OCI-LY7 (cell line): ENCODE results near the gene DNMT3B. TPM values are rescaled to one million over a fixed set of nuclear protein-coding genes. Genes with fewer than 3 reads are reported as not detected.
"Not testable (repeated sequence)": the region's sequence is repeated elsewhere in the genome, so short reads cannot be mapped to it uniquely, and the experiment has no call there.

ENCODE experiments used
- BruUV-seq: library from RNA; stranded (reverse); fragments of 400-500 nt; replicated peaks from 2 replicates; lab custom pipeline; 2021; lab: Mats Ljungman, UMichigan
- CTCF ChIA-PET: fragments of 300-600 bp; sonication (Branson Sonifier 250); formaldehyde crosslinking; loops from one replicate; lab custom pipeline; 2022; ENCODE audit warnings: antibody characterized with exemption; ENCODE audit not compliant: unreplicated experiment; lab: Charles Lee
- POLR2A ChIA-PET: fragments of 300-600 bp; sonication (Branson Sonifier 250); formaldehyde crosslinking; loops from one replicate; lab custom pipeline; 2022; ENCODE audit warnings: antibody characterized with exemption; lab: Charles Lee
- DNase-seq: peaks from one replicate; pipeline ENCODE4 v3.0.0-alpha.2; 2015; ENCODE audit warnings: low spot score
- H2AFZ ChIP-seq: fragments of 200-600 bp; sonication (generic), shearing (Covaris generic); 2 replicates; pipeline ENCODE4 v1.6.1; 2014; ENCODE audit warnings: mild to moderate bottlenecking, antibody characterized with exemption, low read length, moderate library complexity
- H3K27ac ChIP-seq: fragments of 200-600 bp; sonication (generic); 2 replicates; pipeline ENCODE4 v1.5.1; 2014; ENCODE audit warnings: mixed run types, low read depth, mild to moderate bottlenecking, moderate library complexity, low read length, inconsistent platforms; ENCODE audit not compliant: poor library complexity, severe bottlenecking
- H3K36me3 ChIP-seq: fragments of 200-600 bp; sonication (generic); 2 replicates; pipeline ENCODE4 v1.6.1; 2014; ENCODE audit warnings: mild to moderate bottlenecking, antibody characterized with exemption, low read length, moderate library complexity, mixed read lengths; ENCODE audit not compliant: insufficient read depth
- H3K4me1 ChIP-seq: fragments of 200-600 bp; sonication (generic); 2 replicates; pipeline ENCODE4 v1.5.1; 2014; ENCODE audit warnings: mild to moderate bottlenecking, low read length; ENCODE audit not compliant: insufficient read depth, poor library complexity, severe bottlenecking
- H3K4me2 ChIP-seq: fragments of 200-600 bp; sonication (generic); 2 replicates; pipeline ENCODE4 v1.6.1; 2014; ENCODE audit warnings: mild to moderate bottlenecking, low read length
- H3K4me3 ChIP-seq: fragments of 200-600 bp; sonication (generic); 2 replicates; pipeline ENCODE4 v1.5.1; 2014; ENCODE audit warnings: mild to moderate bottlenecking, low read depth, low read length; ENCODE audit not compliant: poor library complexity, severe bottlenecking
- H3K79me2 ChIP-seq: fragments of 200-600 bp; sonication (generic); 2 replicates; pipeline ENCODE4 v1.6.1; 2016; ENCODE audit warnings: low read depth, mild to moderate bottlenecking, low read length, moderate library complexity, mixed read lengths; ENCODE audit not compliant: insufficient read depth
- H3K9me2 ChIP-seq: fragments of 200-600 bp; sonication (generic); 2 replicates; pipeline ENCODE4 v1.6.1; 2016; ENCODE audit warnings: mild to moderate bottlenecking, low read length, mixed read lengths; ENCODE audit not compliant: insufficient read depth
- H3K9me3 ChIP-seq: fragments of 200-600 bp; sonication (generic); 2 replicates; pipeline ENCODE4 v1.6.1; 2014; ENCODE audit warnings: mild to moderate bottlenecking, mixed run types, low read length, mixed read lengths
- H4K20me1 ChIP-seq: fragments of 200-600 bp; sonication (generic); 2 replicates; pipeline ENCODE4 v1.6.1; 2014; ENCODE audit warnings: mild to moderate bottlenecking, antibody characterized with exemption, low read length, moderate library complexity, mixed read lengths; ENCODE audit not compliant: insufficient read depth
- CTCF ChIP-seq: fragments of 200-600 bp; sonication (generic); conservative IDR thresholded peaks from 2 replicates; pipeline ENCODE4 v1.5.1; 2014; ENCODE audit warnings: mild to moderate bottlenecking, antibody characterized with exemption, low read length, moderate library complexity, mixed read lengths
- EZH2phosphoT487 ChIP-seq: fragments of 200-600 bp; sonication (generic); IDR thresholded peaks from 2 replicates; pipeline ENCODE4 v1.6.1; 2018; ENCODE audit warnings: low read depth, borderline replicate concordance, mild to moderate bottlenecking, mixed run types, antibody characterized with exemption, low read length, moderate library complexity, mixed read lengths
- intact Hi-C: fragments of 100-400 bp; cut with micrococcal nuclease; formaldehyde crosslinking; loops from one replicate; pipeline ENCODE4 v1.10.0; 2022; ENCODE audit not compliant: unreplicated experiment
- total RNA-seq, 2 experiments: library from RNA; depleted of rRNA in 1 of 2; stranded (reverse); fragments of >200 nt in 1 of 2; shearing (Covaris generic) in 1 of 2; gene quantifications; 2 replicates each; pipeline ENCODE4 v1.2.3, GENCODE V29; 2014 to 2022

The DNMT3B gene
- total RNA-seq, 2 experiments from 2014 or later = 12.1 to 13.8 TPM

DNA sequence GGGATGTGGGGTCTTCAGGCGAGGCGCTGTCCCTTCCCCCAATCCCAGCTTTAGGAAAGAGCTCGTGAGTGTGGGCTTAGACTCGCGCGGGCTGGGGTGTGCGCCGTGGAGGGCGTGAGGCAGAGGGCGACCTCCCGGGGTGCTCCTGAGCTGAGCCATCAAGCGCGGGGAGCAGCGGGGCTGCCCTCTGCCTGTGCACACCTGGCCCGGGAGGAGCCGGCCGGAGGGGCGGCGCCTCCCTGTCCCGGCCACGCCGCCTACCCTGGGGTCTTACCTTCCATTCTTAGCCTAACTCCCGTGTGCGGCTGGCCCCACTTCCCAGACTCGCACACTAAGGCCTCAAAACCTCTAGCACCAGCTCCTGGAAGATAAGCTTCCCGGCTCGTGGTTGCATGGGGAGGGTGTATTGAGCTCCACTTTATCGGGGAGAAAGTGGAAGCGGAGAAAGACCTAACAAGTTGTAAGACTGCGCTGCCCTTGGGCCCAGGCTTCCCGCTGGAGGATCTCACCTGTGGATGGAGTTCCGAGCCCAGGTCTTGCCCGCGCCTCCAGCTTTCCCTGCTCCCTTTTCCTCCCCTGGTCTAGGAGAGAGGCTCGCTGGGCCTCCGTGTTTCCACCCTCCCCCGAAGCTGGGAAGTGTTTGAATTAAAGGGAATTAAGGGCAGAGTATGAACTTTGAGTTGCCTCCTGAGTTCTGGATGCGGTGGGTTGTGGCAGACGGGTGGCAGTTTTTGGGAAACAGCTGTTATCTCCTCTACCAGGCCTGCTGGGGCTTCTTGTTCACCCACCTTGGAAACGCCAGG is 1.2 kb downstream of the DNMT3B start:
- Histone ChIP-seq H3K4me3 (peak overlapping the region; percentile 81), H3K4me1 (peaks cover 33% of the 10 kb centered on the region), H4K20me1 (0 out of 2 replicates have a peak, but pooled peaks cover 4% of the 10 kb centered on the region), H3K36me3 (no peaks in the 10 kb centered on the region), H3K4me2 (peak overlapping the region; percentile 97), H2AFZ (no peak overlapping the region; the same call in 1 of the 2 replicates), H3K9me2 (no peaks in the 10 kb centered on the region), H3K27ac (no peak overlapping the region), H3K9me3 (no peaks in the 10 kb centered on the region), H3K79me2 (no peaks in the 10 kb centered on the region)
- ChIA-PET POLR2A (interaction anchor here (0.9 to 3.2 kb wide), 5 partner anchors 10 to 90 kb away, joined by 3 to 16 read pairs (median 5); partner anchors contain the start of genes C20orf203 and COMMD7), CTCF (interaction anchor here (0.5 to 1.8 kb wide), 3 partner anchors 15 to 90 kb away, joined by 3 to 5 read pairs (median 4); partner anchors contain the start of gene C20orf203)
- intact Hi-C loops = loop anchor here (5.0 kb wide), 1 partner anchor 91 kb away; the partner anchor contains the start of gene C20orf203
- TF ChIP-seq CTCF (peak; percentile 17; the same call in 1 of the 2 replicates), EZH2phosphoT487 (no peak)
- no TSS peak for BruUV-seq
- DNase-seq = peak; percentile 36

GRCh38 chr20:32764005-32764960 is 2.1 kb downstream of the DNMT3B start:
- BruUV-seq = TSS peak; percentile 54
- H3K36me3 ChIP-seq = no peaks in the 10 kb centered on the region
- H3K4me3 ChIP-seq = no peak overlapping the region
- H3K79me2 ChIP-seq = no peaks in the 10 kb centered on the region
- 0 out of 2 replicates have a peak, but pooled peaks cover 4% of the 10 kb centered on the region for H4K20me1 ChIP-seq
- H3K4me2 ChIP-seq = peak overlapping the region; percentile 97
- ChIA-PET CTCF (interaction anchor here (1.8 kb wide), 1 partner anchor 14 kb away, joined by 4 read pairs; no protein-coding TSS in a partner anchor), POLR2A (interaction anchor here (0.9 to 3.2 kb wide), 5 partner anchors 10 to 91 kb away, joined by 3 to 16 read pairs (median 5); partner anchors contain the start of genes C20orf203 and COMMD7)
- H3K27ac ChIP-seq = no peak overlapping the region
- H3K9me3 ChIP-seq = no peaks in the 10 kb centered on the region
- no peak overlapping the region for H2AFZ ChIP-seq
- no peaks in the 10 kb centered on the region for H3K9me2 ChIP-seq
- no peak for DNase-seq
- intact Hi-C loops = loop anchor here (5.0 kb wide), 1 partner anchor 92 kb away; the partner anchor contains the start of gene C20orf203
- TF ChIP-seq CTCF = no peak
- peaks cover 33% of the 10 kb centered on the region for H3K4me1 ChIP-seq

DNA sequence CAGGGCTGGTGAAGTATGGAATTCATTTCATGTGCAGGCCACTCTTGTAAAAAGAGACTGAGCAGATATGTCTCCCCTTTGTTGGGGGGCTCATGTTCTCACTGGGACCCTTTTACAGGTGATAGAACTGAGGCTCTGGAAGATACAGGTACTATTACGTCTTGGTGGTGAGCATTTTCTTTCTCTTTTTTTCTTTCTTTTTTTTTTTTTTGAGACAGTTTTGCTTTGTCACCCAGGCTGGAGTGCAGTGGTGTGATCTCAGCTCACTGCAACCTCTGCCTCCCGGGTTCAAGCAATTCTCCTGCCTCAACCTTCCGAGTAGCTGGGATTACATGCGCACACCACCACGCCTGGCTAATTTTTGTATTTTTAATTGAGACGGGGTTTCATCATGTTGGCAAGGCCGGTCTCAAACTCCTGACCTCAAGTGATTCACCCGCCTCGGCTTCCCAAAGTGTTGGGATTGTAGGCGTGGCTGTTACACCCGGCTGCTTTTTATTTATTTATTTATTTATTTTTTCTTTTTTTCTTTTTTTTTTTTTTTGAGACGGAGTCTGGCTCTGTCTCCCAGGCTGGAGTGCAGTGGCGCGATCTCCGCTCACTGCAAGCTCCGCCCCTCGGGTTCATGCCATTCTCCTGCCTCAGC is 3.2 kb downstream of the DNMT3B start:
- CTCF ChIA-PET, H3K9me2 ChIP-seq, H3K27ac ChIP-seq, H3K9me3 ChIP-seq, H2AFZ ChIP-seq, H3K36me3 ChIP-seq, H3K4me2 ChIP-seq, DNase-seq, BruUV-seq, H3K79me2 ChIP-seq, intact Hi-C loops, H4K20me1 ChIP-seq, H3K4me3 ChIP-seq: not testable (repeated sequence)
- POLR2A ChIA-PET = interaction anchor here (0.6 to 1.2 kb wide), 2 partner anchors 93 to 111 kb away, joined by 4 to 5 read pairs; no protein-coding TSS in a partner anchor
- H3K4me1 ChIP-seq = peaks cover 33% of the 10 kb centered on the region
